Measurements from ENCODE around the gene CCER1.

The CCER1 gene

GRCh38 chr12:90959032-90959431 is 4.1 kb upstream of the CCER1 start:
- H3K36me3 ChIP-seq (ENCODE audit: insufficient read depth), result no peaks in the 10 kb centered on the region
- H3K27ac ChIP-seq, result no peak overlapping the region
- no peak overlapping the region for H3K9ac ChIP-seq
- TF ChIP-seq CTCF (conservative IDR thresholded peaks at IDR 0.05; ENCODE audit: low read depth, low read length), result no peak; the same call in 1 of the 2 replicates
- H3K4me2 ChIP-seq, result no peak overlapping the region
- H2AFZ ChIP-seq (ENCODE audit: low read depth), result no peak overlapping the region
- no peaks in the 10 kb centered on the region for H3K4me1 ChIP-seq (ENCODE audit: low read depth, poor library complexity, severe bottlenecking)
- H3K79me2 ChIP-seq (ENCODE audit: insufficient read depth, low read depth), result no peaks in the 10 kb centered on the region
- H3K27me3 ChIP-seq (ENCODE audit: insufficient read depth, low read depth), result no peaks in the 10 kb centered on the region
- no peaks in the 10 kb centered on the region for H4K20me1 ChIP-seq (ENCODE audit: insufficient read depth)
- H3K4me3 ChIP-seq (IDR thresholded peaks at IDR 0.05; ENCODE audit: insufficient read depth, low read depth, low read length), result no peak overlapping the region

GRCh38 chr12:90958347-90958746 is 3.4 kb upstream of the CCER1 start:
- no peaks in the 10 kb centered on the region for H4K20me1 ChIP-seq (ENCODE audit: insufficient read depth)
- H3K27me3 ChIP-seq (ENCODE audit: insufficient read depth, low read depth), result no peaks in the 10 kb centered on the region
- H3K36me3 ChIP-seq (ENCODE audit: insufficient read depth), result no peaks in the 10 kb centered on the region
- H3K79me2 ChIP-seq (ENCODE audit: insufficient read depth, low read depth), result no peaks in the 10 kb centered on the region
- H2AFZ ChIP-seq (ENCODE audit: low read depth), result no peak overlapping the region
- no peak overlapping the region for H3K9ac ChIP-seq
- no peak for TF ChIP-seq CTCF (conservative IDR thresholded peaks at IDR 0.05; ENCODE audit: low read depth, low read length)
- H3K27ac ChIP-seq, result no peak overlapping the region
- no peaks in the 10 kb centered on the region for H3K4me1 ChIP-seq (ENCODE audit: low read depth, poor library complexity, severe bottlenecking)
- H3K4me2 ChIP-seq, result no peak overlapping the region
- H3K4me3 ChIP-seq (IDR thresholded peaks at IDR 0.05; ENCODE audit: insufficient read depth, low read depth, low read length), result no peak overlapping the region

GRCh38 chr12:90954428-90954827 is 548 bp downstream of the CCER1 start:
- Histone ChIP-seq H3K79me2 (ENCODE audit: insufficient read depth, low read depth) (no peaks in the 10 kb centered on the region), H3K4me1 (ENCODE audit: low read depth, poor library complexity, severe bottlenecking) (no peaks in the 10 kb centered on the region), H3K4me3 (IDR thresholded peaks at IDR 0.05; ENCODE audit: insufficient read depth, low read depth, low read length) (no peak overlapping the region), H3K36me3 (ENCODE audit: insufficient read depth) (no peaks in the 10 kb centered on the region), H2AFZ (ENCODE audit: low read depth) (no peak overlapping the region), H3K27ac (no peak overlapping the region), H3K27me3 (ENCODE audit: insufficient read depth, low read depth) (no peaks in the 10 kb centered on the region), H3K9ac (no peak overlapping the region), H4K20me1 (ENCODE audit: insufficient read depth) (no peaks in the 10 kb centered on the region), H3K4me2 (no peak overlapping the region)
- TF ChIP-seq CTCF (conservative IDR thresholded peaks at IDR 0.05; ENCODE audit: low read depth, low read length), result no peak

- H2AFZ ChIP-seq (ENCODE audit: low read depth), result no peak overlapping the region
- H3K79me2 ChIP-seq (ENCODE audit: insufficient read depth, low read depth), result no peaks in the 10 kb centered on the region
- no peaks in the 10 kb centered on the region for H3K27me3 ChIP-seq (ENCODE audit: insufficient read depth, low read depth)
- no peaks in the 10 kb centered on the region for H3K4me1 ChIP-seq (ENCODE audit: low read depth, poor library complexity, severe bottlenecking)
- H3K9ac ChIP-seq, result no peak overlapping the region
- H3K27ac ChIP-seq, result no peak overlapping the region
- no peaks in the 10 kb centered on the region for H4K20me1 ChIP-seq (ENCODE audit: insufficient read depth)
- TF ChIP-seq CTCF (conservative IDR thresholded peaks at IDR 0.05; ENCODE audit: low read depth, low read length), result no peak
- no peaks in the 10 kb centered on the region for H3K36me3 ChIP-seq (ENCODE audit: insufficient read depth)
- no peak overlapping the region for H3K4me2 ChIP-seq
- H3K4me3 ChIP-seq (IDR thresholded peaks at IDR 0.05; ENCODE audit: insufficient read depth, low read depth, low read length), result no peak overlapping the region
These were observed 987 bp downstream of the CCER1 start for GRCh38 chr12:90953956-90954421.

All from KMS-11 (cell line).